PFSK-1 (cell line): ENCODE data around the gene MT1A.

ENCODE experiments used
- FOXP2 ChIP-seq: optimal IDR thresholded peaks from 2 replicates; pipeline ENCODE3; 2011; ENCODE audit warnings: borderline replicate concordance, control low read depth, inconsistent platforms; ENCODE audit not compliant: insufficient read depth; ENCODE audit errors: extremely low read length, extremely low read depth
- POLR2AphosphoS5 ChIP-seq: IDR thresholded peaks from 2 replicates; pipeline ENCODE4 v1.6.1; 2012; ENCODE audit warnings: low read depth, mild to moderate bottlenecking, control low read depth, low read length, moderate library complexity
- TAF1 ChIP-seq: IDR thresholded peaks from 2 replicates; pipeline ENCODE4 v1.6.1; 2012; ENCODE audit warnings: low read length, control low read depth, borderline replicate concordance; ENCODE audit not compliant: insufficient read depth
- TF ChIP-seq, protein P1 (sequence below), 2 experiments: IDR thresholded peaks; 2 replicates each; pipeline versions ENCODE4 v1.6.1 to v1.8.0; 2011 to 2012; ENCODE audit warnings: low read depth in 2 of 2, low read length in 2 of 2, control low read depth in 1 of 2, inconsistent platforms in 1 of 2, mild to moderate bottlenecking in 1 of 2, moderate library complexity in 1 of 2; ENCODE audit not compliant: insufficient read depth in 1 of 2

GRCh38 chr16:56669005-56669839 lies 30.8 kb downstream of the MT1A start, which contains the start of gene MT1H:
- no peak for TF ChIP-seq POLR2AphosphoS5
- TF ChIP-seq FOXP2 = no peak
- no peak for TF ChIP-seq TAF1
- TF ChIP-seq, protein P1, sequence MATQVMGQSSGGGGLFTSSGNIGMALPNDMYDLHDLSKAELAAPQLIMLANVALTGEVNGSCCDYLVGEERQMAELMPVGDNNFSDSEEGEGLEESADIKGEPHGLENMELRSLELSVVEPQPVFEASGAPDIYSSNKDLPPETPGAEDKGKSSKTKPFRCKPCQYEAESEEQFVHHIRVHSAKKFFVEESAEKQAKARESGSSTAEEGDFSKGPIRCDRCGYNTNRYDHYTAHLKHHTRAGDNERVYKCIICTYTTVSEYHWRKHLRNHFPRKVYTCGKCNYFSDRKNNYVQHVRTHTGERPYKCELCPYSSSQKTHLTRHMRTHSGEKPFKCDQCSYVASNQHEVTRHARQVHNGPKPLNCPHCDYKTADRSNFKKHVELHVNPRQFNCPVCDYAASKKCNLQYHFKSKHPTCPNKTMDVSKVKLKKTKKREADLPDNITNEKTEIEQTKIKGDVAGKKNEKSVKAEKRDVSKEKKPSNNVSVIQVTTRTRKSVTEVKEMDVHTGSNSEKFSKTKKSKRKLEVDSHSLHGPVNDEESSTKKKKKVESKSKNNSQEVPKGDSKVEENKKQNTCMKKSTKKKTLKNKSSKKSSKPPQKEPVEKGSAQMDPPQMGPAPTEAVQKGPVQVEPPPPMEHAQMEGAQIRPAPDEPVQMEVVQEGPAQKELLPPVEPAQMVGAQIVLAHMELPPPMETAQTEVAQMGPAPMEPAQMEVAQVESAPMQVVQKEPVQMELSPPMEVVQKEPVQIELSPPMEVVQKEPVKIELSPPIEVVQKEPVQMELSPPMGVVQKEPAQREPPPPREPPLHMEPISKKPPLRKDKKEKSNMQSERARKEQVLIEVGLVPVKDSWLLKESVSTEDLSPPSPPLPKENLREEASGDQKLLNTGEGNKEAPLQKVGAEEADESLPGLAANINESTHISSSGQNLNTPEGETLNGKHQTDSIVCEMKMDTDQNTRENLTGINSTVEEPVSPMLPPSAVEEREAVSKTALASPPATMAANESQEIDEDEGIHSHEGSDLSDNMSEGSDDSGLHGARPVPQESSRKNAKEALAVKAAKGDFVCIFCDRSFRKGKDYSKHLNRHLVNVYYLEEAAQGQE (IDR thresholded peaks at IDR 0.05; ENCODE audit: insufficient read depth in 1 of 2, low read depth in 2 of 2, low read length in 2 of 2) = no peak
